Skeletal muscle tissue (tissue), 4 donors: Measurements from ENCODE around the gene SLC39A3. TPM values are rescaled to one million over a fixed set of nuclear protein-coding genes. Genes with fewer than 3 reads are reported as not detected.
A peak's percentile ranks its signal among the peaks of the same experiment; 100 is the strongest.

Experiments used
- H3K27ac ChIP-seq: one replicate; pipeline ENCODE4 v1.7.0; 2013; ENCODE audit warnings: mild to moderate bottlenecking, low read depth, low read length, inconsistent platforms
- H3K27me3 ChIP-seq, 3 donors: one replicate each; pipeline ENCODE4 v1.7.0; 2013; ENCODE audit warnings: low read length in 3 of 3; ENCODE audit not compliant: control insufficient read depth in 3 of 3, insufficient read depth in 3 of 3
- H3K36me3 ChIP-seq, 3 donors: one replicate each; pipeline ENCODE4 v1.7.0; 2013; ENCODE audit warnings: low read length in 3 of 3; ENCODE audit not compliant: control insufficient read depth in 3 of 3, insufficient read depth in 3 of 3
- H3K4me1 ChIP-seq, 3 donors: one replicate each; pipeline ENCODE4 v1.7.0; 2013; ENCODE audit warnings: low read length in 3 of 3, mild to moderate bottlenecking in 3 of 3; ENCODE audit not compliant: control insufficient read depth in 3 of 3, insufficient read depth in 3 of 3
- H3K4me3 ChIP-seq, 3 donors: one replicate each; pipeline ENCODE4 v1.7.0; 2013; ENCODE audit warnings: low read length in 3 of 3
- H3K9ac ChIP-seq, 3 donors: one replicate each; pipeline ENCODE4 v1.7.0; 2013; ENCODE audit warnings: low read length in 3 of 3, mild to moderate bottlenecking in 3 of 3, moderate library complexity in 2 of 3, low read depth in 1 of 3
- H3K9me3 ChIP-seq, 3 donors: one replicate each; pipeline ENCODE4 v1.7.0; 2013; ENCODE audit warnings: low read length in 3 of 3; ENCODE audit not compliant: control insufficient read depth in 3 of 3
- total RNA-seq: library from RNA; depleted of rRNA; stranded (reverse); fragments of >200 nt; gene quantifications from one replicate; pipeline ENCODE4 v1.2.3, GENCODE V29; 2014
- donor health status: Osteomylitis.

SLC39A3 gene, protein sequence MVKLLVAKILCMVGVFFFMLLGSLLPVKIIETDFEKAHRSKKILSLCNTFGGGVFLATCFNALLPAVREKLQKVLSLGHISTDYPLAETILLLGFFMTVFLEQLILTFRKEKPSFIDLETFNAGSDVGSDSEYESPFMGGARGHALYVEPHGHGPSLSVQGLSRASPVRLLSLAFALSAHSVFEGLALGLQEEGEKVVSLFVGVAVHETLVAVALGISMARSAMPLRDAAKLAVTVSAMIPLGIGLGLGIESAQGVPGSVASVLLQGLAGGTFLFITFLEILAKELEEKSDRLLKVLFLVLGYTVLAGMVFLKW
- total RNA-seq = 8.4 TPM

DNA sequence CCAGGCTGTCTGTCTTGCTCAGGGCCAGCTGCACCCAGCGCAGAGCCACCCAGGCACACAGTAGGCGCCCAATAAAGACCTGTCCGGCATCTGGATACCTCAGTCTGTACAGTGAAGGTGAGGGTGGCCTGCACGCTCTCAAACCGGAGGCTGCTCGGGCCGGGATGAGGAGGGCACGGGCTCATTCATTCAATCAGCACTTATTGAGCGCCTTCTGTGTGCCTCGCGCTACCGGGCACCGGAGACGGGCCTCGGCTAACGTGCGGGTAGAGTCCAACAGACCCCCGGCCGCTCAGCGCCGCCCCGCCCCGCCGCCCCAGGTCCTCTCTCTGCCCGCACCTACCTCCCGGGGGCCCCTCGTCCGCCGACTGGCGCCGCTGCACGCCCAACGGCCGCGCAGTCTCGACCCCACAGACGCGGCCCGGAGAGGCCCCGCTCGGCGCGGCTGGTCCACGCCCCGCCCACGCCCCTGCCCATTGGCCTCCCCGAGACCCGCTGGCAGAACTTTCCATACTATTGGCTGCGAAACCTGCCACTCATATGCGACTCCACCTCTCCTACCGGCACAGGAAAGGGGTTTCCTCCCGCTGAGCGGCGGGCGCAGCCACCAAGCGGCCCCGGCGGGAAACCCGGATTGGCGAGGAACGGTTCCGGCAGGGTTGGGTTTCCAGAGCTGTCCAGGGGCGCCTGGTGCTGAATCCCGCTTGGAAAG lies at the start of gene SLC39A3:
Gene SLC39A3 (minus strand): TSS at position 416 of the 712 bp plus-strand sequence. CDS start 2,760 bp downstream, outside the sequence.
- Histone ChIP-seq H3K4me3 (peak within 1 kb of the TSS; percentile 87 to 92 (median 92)), H3K36me3 (peaks cover 23 to 24% (median 24%) of the 10 kb centered on the region in 3 donors), H3K9ac (peak within 1 kb of the TSS; percentile 79 to 90 (median 83)), H3K9me3 (peaks cover 0 to 5% (median 0%) of the 10 kb centered on the region in 3 donors), H3K27ac (no peak within 1 kb of the TSS), H3K27me3 (no peaks in the 10 kb centered on the region), H3K4me1 (peaks cover 8 to 12% (median 9%) of the 10 kb centered on the region in 3 donors)

DNA sequence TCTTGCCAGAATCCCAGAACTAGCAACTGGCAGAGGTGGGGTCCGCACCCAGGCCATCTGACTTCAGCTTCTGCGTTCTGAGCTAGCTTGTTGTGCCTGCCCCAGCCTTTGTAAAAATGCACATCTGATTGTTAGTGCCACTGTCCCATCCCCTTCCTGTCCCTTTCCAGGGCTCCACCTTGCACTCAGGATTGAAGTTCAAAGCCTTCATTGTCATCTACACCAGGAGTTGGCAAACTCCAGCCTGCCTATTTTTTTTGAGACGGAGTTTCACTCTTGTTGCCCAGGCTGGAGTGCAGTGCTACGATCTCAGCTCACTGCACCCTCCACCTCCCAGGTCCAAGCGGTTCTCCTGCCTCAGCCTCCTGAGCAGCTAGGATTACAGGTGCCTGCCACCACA lies 48.4 kb upstream of the SLC39A3 start:
- H3K9ac ChIP-seq = no peak overlapping the region
- no peaks in the 10 kb centered on the region for H3K9me3 ChIP-seq
- H3K4me3 ChIP-seq = no peak overlapping the region
- peaks cover 4 to 9% (median 9%) of the 10 kb centered on the region in 3 donors for H3K36me3 ChIP-seq
- no peaks in the 10 kb centered on the region for H3K27me3 ChIP-seq
- H3K4me1 ChIP-seq = peaks cover 20 to 27% (median 23%) of the 10 kb centered on the region in 3 donors
- H3K27ac ChIP-seq = no peak overlapping the region

DNA sequence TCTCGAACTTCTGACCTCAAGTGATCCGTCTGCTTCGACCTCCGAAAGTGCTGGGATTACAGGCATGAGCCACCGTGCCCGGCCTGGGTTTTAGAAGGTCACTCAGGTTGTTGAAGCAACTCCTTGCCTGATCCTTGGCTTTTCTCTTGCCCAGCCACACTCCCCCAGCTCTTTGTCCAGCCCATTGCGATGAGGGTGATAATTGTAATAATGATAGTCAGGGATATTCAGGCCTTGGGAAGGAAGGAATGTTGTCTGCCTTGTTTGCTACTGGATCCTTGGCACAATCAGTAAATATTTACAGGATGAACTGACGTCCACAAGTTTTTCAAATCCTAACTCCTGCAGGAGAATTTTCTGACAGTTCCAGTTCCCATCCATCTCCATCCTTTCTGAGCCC lies 47.3 kb upstream of the SLC39A3 start:
- H3K27me3 ChIP-seq = no peaks in the 10 kb centered on the region
- H3K9ac ChIP-seq = no peak overlapping the region
- peaks cover 24 to 35% (median 28%) of the 10 kb centered on the region in 3 donors for H3K4me1 ChIP-seq
- no peak overlapping the region for H3K27ac ChIP-seq
- H3K36me3 ChIP-seq = peaks cover 4 to 9% (median 9%) of the 10 kb centered on the region in 3 donors
- H3K4me3 ChIP-seq = no peak overlapping the region
- H3K9me3 ChIP-seq = no peaks in the 10 kb centered on the region

DNA sequence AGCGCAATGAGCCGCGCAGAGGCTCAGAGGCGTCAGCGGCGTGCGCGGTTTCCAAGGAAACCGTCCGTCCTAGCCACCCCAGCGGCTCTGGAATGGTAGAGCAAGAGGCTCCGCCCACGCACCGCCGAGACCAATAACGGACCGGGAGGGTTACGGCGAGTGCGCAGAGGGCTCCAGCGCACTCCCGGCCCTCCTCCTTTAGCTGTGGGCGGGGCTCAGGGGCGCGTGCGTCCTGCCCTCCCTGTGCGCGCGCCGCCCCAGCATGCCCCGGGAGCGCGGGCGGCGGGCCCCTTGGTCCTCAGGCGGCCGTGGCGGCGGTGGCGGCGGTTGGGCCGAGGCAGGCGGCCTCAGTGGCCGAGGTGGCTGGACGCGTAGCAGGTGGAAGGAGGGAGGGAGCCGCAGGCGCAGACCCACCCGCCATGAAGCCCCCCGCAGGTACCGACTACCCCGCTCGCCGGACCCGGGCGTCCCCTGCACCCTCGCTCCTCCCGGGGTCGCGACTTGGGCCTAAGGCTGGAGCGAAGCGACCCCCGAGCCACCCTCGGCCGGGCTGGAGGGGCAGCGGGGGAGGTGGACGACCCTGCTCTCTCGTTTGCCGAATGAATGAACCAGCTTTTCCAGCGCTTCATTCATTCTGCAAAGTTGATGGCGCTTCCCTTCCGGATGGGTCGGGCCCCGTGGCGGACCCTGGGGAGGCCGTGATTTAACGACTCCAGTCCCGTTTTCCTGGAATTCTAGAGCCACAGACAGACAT lies 45.6 kb upstream of the SLC39A3 start, which contains the start of gene THOP1:
Gene THOP1 (plus strand): TSS at position 260 of the 754 bp plus-strand sequence. CDS start 160 bp downstream, at position 420.
- Histone ChIP-seq H3K4me3 (peak within 1 kb of the TSS; percentile 82 to 85 (median 84)), H3K9ac (peak within 1 kb of the TSS; percentile 70 to 89 (median 84)), H3K9me3 (no peaks in the 10 kb centered on the region), H3K27me3 (no peaks in the 10 kb centered on the region), H3K4me1 (peaks cover 40 to 52% (median 42%) of the 10 kb centered on the region in 3 donors), H3K36me3 (peaks cover 0 to 5% (median under 1%) of the 10 kb centered on the region in 3 donors), H3K27ac (peak within 1 kb of the TSS; percentile 44)

DNA sequence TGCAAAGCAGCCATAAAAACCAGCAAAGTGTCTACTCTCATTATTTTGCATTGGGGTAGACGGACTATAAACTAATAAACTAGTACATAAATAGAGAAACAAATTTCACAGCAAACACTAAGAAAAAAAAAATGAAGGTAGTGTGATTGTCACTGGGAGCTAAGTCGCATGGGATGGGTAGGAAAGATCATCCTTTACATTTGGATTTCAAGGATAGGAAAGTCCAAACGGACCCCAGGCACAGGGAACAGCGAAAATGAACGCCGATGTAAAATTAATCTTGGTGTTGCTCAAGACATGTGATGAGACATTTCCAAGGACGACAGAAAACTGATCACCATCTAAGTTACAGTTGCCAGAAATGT lies 43.9 kb upstream of the SLC39A3 start:
- peak overlapping the region in 1 of 3 donors; percentile 39 for H3K9ac ChIP-seq
- H3K9me3 ChIP-seq = no peaks in the 10 kb centered on the region
- peak overlapping the region; percentile 80 to 98 (median 97) for H3K4me3 ChIP-seq
- H3K27ac ChIP-seq = peak overlapping the region; percentile 59
- peaks cover 46 to 64% (median 53%) of the 10 kb centered on the region in 3 donors for H3K4me1 ChIP-seq
- no peaks in the 10 kb centered on the region for H3K27me3 ChIP-seq
- H3K36me3 ChIP-seq = no peaks in the 10 kb centered on the region

DNA sequence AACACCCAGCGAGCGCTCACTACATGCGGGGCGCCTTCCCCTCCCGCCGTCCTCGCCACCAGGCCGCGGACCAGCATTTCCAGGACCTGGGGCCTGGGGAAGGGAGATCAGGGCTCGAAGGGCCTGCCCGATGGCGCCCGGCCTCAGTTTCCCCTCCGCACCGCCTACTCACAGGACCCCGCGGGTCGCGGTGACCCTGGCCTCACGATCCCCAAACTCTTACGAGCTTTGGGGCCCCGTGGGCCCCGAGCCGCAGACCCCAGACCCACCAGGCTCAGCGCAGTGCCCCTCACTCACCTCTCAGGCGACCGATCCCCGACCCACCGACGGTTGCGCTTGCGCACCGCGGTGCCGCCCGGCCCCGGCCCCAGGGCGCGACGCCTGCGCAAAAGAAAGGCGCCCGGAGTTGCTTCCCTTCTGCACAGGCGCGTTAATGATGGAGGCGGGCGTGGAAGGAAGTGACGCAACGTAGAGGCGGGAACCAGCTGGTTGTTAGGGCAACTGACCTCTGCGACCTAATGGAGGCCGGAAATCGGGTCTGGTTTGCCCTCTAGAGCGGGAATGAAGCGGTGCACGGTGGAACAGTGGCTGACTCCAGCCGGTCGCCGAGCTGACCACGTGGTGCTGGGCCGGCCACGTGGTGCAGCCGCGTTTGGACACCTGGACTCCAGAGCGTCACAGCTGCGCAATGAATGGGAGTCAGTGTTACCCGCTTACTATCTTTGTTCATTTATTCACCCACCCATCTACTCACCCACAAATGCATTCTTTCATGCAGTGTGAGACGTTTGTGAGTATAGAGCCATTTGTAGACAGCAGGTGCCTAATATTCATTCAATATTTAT lies 43.3 kb upstream of the SLC39A3 start, which contains the start of gene SGTA:
Gene SGTA (minus strand): TSS at position 338 of the 845 bp plus-strand sequence. CDS start 14,205 bp downstream, outside the sequence.
- H3K9ac ChIP-seq = peak within 1 kb of the TSS; percentile 96 to 100 (median 99)
- H3K36me3 ChIP-seq = no peaks in the 10 kb centered on the region
- no peaks in the 10 kb centered on the region for H3K9me3 ChIP-seq
- H3K27ac ChIP-seq = peak within 1 kb of the TSS; percentile 97
- H3K27me3 ChIP-seq = no peaks in the 10 kb centered on the region
- peak within 1 kb of the TSS; percentile 80 to 98 (median 97) for H3K4me3 ChIP-seq
- H3K4me1 ChIP-seq = peaks cover 50 to 67% (median 58%) of the 10 kb centered on the region in 3 donors

DNA sequence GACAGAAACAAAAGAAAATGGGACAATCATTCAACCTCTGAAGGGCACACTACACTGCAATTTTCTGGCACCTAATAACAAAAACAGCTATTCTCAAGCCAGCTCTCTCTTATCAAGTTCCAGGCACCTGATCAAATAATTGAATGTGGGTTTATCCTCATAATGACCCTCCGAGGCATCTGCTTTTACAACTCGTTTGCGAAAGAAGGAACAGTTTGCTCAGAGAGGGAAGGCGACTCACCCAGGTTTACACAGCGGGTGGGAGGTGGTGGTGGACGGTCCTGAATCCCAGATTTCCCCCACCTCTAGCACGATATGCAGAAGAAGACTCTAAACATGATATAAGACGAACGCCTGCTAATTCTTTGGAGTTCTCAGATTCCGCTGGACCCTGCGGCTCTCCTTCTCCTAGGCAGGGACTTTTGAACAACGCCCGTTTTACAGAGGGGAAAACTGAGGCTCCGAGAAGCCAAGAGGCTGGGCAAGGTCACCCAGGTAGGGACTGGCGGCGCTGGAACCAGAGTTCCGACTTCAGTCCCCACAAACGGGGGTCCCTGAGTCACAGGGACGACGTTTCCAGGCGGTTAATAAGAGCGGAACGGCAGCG lies 42.6 kb upstream of the SLC39A3 start:
- Histone ChIP-seq H3K9ac (peak overlapping the region; percentile 96 to 100 (median 99)), H3K9me3 (no peaks in the 10 kb centered on the region), H3K4me1 (peaks cover 53 to 67% (median 64%) of the 10 kb centered on the region in 3 donors), H3K4me3 (peak overlapping the region; percentile 80 to 98 (median 97)), H3K36me3 (no peaks in the 10 kb centered on the region), H3K27me3 (no peaks in the 10 kb centered on the region), H3K27ac (peak overlapping the region; percentile 97)

DNA sequence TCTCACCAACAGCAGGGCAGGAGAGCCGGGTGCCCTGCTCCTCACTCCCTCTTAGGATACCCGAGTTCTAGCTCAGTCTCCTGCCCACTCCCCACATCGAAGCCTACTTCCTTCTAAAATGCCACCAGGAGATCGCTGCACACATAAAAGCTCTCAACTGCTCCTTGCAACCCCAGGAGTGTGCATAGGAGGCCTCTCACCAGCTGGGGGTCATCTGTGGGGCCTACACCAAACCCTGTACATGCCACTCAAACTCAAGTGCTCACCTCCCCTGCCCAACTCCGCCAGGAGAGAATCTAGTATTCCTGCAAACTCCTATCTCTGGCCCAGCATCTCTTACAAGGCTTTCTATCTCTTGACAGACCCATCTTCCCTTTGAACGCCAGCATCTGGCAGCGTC lies 40.5 kb upstream of the SLC39A3 start:
- Histone ChIP-seq H3K9me3 (no peaks in the 10 kb centered on the region), H3K4me3 (no peak overlapping the region), H3K36me3 (no peaks in the 10 kb centered on the region), H3K27me3 (no peaks in the 10 kb centered on the region), H3K27ac (no peak overlapping the region), H3K4me1 (peaks cover 57 to 69% (median 67%) of the 10 kb centered on the region in 3 donors), H3K9ac (peak overlapping the region in 1 of 3 donors; percentile 32)
